NCI-H82 treated with DMSO at 0.1 percent for 48 hours (cell line): ENCODE results near the gene CDYL.

Experiments used
- DNase-seq: peaks from one replicate; lab custom pipeline; 2025; ENCODE audit not compliant: unreplicated experiment; lab: John Stamatoyannopoulos, UW

Gene CDYL

GRCh38 chr6:4958624-4959023, 182.4 kb downstream of the CDYL start:
- DNase-seq = no peak

GRCh38 chr6:4961322-4962168, 185.3 kb downstream of the CDYL start:
- DNase-seq = no peak

- DNase-seq = no peak
These were observed 186.7 kb downstream of the CDYL start for GRCh38 chr6:4962905-4963304.

GRCh38 chr6:4964675-4965561, 188.7 kb downstream of the CDYL start:
- DNase-seq = no peak

- no peak for DNase-seq
These were observed 189.6 kb downstream of the CDYL start for GRCh38 chr6:4965562-4966389.

- no peak for DNase-seq
These were observed 191.3 kb downstream of the CDYL start for GRCh38 chr6:4967301-4968030.

DNA sequence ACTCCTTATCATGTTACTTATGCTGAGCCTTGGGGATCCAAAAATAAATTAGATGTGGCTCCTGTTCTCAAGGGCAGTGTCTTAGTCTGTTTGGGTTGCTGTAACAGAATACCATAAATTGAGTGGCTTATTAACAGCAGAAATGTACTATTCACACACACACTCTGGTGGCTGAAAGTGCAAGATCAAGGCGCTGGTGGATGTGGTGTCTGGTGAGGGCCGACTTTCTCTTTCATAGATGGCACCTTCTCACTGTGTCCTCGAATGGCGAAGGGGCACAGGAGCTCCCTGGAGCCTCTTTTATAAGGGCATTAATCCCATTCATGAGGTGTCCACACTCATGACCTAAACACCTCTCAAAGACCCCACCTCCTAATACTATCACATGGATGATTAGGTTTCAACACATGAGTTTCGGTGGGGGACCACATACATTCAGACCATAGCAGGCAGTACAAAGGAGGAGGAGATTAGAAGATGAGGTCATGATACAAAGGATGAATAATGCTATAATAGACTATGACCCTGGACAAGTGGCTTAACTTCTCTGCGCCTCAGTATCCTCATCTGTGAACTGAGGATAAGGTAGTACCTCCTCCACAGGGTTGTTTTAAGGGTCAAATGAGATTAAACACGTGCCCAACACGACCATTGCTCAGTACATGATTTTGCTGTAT, 193.5 kb downstream of the CDYL start:
- no peak for DNase-seq

- DNase-seq = no peak
These were observed 194.7 kb downstream of the CDYL start for GRCh38 chr6:4970739-4971395.

DNA sequence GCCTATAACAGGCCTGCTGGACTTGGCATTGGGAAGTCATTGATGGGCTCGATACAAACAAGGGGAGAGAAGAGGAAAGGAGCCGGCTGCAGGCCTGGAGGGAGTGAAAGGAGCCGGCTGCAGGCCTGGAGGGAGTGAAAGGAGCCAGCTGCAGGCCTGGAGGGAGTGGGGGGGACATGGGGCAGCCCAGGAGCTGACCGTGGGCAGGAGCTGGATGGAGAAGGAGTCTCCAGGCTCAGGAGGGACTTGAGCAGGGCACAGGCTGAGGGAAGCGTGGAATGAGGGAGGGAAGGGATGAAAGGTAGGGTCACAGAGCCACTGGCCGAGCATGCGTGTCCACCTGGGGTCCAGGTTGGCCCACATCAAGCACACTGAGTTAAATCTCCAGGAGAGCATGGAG, 195.6 kb downstream of the CDYL start:
- no peak for DNase-seq

DNA sequence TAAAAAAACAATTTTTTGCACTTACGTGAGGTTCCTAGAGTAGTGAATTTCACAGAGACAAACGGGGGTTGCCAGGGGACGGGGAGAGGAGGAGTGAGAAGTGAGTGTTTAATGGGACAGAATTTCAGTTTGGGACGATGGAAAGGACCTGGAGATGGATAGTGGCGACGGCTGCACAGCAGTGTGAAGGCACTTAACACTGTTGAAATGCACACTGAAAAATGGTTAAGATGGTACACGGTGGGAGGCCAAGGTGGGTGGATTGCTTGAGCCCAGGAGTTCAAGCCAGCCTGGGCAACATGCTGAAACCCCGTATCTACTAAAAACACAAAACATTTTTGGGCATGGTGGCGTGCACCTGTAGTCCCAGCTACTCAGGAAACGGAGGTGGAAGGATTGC, 196.2 kb downstream of the CDYL start:
- no peak for DNase-seq

DNA sequence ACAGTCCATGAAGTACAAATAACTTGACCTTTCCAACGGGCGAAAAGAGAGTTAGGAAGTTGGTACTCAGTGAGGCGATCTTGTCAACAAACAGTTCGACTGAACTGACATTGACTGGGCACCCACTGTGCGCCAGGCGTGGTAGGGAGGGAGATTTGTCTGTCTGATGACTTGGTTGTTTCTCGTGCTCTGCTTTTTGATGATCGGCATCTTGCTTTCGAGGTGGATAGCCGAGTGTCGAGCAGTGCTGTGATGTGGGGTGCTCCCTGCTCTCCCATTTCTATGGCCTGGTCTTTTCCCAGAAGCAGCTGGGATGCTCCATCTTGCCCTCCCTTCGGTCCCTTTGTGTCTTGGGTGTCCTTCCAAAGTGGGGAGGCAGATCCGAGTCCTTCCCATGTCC, 197.2 kb downstream of the CDYL start:
- DNase-seq = no peak

- DNase-seq = no peak
These were observed 198.0 kb downstream of the CDYL start for GRCh38 chr6:4973982-4974745.

GRCh38 chr6:4974962-4975361, 198.8 kb downstream of the CDYL start:
- DNase-seq = no peak

DNA sequence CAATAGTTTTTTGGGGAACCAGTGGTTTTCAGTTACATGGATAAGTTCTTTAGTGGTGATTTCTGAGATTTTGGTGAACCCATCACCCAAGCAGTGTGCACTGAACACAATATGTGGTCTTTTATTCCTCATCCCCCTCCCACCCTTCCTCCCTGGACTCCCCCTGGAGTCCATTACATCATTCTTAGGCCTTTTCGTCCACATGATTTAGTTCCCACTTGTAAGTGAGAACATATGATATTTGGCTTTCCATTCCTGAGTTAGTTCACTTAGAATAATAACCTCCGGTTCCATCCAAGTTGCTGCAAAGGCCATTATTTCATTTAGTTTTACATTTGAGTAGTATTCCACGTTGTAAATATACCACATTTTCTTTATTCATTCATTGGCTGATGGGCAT, 199.3 kb downstream of the CDYL start:
- DNase-seq = no peak

DNA sequence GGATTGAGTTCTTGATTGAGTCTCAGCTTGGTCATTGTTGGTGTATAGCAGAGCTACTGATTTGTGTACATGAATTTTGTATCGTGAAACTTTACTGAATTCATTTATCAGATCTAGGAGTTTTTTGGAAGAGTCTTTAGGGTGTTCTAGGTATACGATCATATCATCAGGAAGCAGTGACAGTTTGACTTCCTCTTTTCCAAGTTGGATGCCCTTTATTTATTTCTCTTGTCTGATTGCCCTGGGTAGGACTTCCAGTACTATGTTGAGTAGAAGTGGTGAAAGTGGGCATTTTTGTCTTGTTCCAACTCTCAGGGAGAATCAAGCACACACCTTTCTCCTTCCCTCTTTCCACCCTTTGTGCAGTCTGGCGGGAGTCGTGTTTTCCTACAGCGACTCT, 201.3 kb downstream of the CDYL start:
- DNase-seq = no peak

GRCh38 chr6:4979426-4979825, 203.2 kb downstream of the CDYL start:
- no peak for DNase-seq

DNA sequence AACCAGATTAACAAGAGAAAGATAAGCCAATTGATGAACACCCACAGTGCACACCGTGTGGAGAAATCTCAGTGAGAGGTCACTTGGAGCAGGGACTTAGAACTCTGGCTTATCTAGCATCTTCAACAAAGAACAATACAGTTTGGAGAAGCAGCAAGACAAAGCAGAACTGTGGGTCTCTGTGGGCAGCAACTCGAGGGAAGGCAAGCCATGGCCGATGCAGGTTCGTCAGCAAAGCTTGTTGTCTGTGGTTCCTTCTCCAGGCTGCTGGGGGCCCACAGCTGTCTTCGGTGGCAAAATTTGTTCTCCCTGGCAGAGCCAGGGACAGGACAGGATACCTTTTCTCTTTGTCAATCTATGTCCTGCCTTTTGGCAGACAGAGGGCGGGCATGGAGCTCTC, 205.6 kb downstream of the CDYL start:
- no peak for DNase-seq

- DNase-seq = no peak
These were observed 207.1 kb downstream of the CDYL start for GRCh38 chr6:4983322-4983721.

DNA sequence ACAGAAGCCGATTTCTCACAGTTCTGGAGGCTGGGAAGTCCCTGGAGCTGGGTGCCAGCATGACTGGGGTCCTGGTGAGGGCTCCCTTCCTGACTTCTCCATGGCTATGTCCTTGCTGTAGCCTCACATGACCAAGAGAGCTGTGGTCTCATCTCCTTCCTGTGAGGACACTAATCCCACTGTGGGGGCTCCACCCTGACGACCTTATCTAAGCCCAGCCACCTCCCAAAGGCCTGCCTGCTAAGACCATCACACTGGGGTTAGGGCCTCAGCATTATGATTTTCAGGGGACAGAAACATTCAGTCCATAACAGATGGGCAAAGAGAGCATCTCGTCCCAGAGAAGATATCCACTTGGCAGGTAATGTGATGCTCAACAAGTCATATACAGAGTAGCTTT, 210.8 kb downstream of the CDYL start:
- no peak for DNase-seq
